ENCODE measurements around the gene CCDC14.

GRCh38 chr3:123952844-123953520 lies 8.0 kb downstream of the CCDC14 start:
- TF ChIP-seq CTCF (conservative IDR thresholded peaks at IDR 0.05; ENCODE audit: low read length), result no peak
- no peak for TF ChIP-seq EZH2phosphoT487 (IDR thresholded peaks at IDR 0.05; ENCODE audit: borderline replicate concordance, low read depth, low read length)

Data from OCI-LY7 (cell line).